SHP77 (cell line): ENCODE data around the gene CCDC148.

ENCODE experiments used
- DNase-seq, 2 experiments: peaks; one replicate each; lab custom pipeline; 2025; lab: John Stamatoyannopoulos, UW

Gene CCDC148

DNA sequence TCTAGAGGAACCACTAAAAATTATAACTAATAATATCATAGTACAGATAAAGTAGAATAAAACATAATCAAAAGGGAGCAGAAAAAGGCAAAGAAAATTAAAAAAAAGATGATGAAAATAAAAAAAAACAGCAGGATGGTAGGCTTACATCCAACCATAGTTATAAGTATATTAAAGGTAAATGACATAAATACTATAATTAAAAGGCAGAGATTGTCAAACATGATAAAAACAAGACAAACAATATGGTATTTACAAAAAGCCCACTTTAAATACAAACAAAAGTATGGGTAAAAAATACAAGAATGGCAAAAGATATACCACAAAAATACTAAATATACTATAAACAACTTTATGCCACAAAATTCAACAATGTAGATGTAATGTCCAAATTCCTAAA, 24.4 kb downstream of the CCDC148 start:
- no peak for DNase-seq

DNA sequence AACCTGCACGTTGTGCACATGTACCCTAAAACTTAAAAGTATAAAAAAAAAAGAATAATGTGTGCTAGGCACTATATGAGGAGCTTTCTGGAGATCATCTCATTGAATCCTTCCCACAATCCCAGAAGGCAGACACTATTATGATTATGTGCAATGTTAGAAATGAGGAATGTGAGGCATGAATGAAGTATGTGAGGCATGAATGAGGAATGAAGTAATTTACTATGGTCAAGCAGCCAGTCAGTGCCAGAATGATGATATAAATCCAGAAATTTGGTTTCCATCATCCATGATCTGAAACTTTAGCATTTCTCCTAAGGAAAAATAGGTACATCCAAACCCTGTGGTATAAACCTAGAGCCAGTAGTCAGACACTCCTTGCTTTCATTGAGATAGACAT, 42.0 kb downstream of the CCDC148 start:
- DNase-seq, result no peak

DNA sequence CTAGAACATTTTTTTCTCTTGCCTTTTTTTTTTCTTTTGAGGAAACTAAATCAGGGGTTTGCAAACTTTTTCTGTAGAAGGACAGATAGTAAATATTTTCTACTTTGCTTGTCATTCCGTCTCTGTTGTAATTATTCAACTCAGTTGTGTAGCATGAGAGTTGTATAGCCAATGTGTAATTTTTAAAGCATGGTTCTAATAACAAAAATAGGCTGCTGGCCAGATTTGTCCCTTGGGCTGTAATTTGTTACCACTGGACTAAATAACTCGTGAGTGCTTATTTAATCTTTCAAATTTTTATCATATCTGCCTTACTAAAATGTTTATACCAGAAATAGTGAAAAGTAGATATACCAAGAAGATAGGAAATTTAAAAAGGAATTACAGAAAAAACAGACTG, 43.0 kb downstream of the CCDC148 start:
- no peak for DNase-seq

DNA sequence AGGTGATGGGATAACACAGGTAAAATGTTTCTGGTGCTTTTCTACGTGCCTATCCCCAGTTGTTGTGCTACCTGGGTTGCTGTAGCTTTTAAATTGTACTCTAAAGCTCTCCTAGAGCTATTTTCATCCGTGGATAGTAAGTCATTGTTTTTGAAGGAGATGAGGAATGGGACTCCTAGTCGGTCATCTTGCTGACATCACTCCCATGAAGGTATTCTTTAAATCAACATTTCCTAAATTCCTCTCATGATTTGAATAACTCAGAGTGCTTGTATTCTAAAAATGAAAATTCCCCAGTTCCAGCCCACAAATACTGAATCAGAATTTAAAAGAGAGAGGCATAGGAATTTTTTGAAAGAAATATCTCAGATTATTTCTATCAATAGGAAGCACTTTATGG, 44.3 kb downstream of the CCDC148 start:
- no peak for DNase-seq

DNA sequence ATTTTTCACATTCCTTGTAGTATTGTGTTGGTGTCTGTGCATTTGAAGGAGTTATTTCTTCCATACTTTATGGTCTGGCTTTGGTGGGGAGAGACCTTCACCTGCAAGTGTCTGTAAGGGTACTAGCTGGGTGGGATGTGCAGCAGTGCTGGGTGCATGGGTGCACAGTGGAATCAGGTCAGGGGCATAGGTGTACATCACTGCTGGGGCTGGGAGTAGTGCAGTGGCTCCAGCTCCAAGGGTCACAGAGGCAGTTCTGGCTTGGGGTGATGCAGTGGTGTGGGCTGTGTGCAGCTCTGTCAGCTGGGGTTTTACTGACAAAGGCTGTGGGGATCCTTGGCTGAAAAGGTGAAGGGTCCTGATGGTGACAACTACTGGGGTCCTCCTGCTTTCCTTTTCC, 44.8 kb downstream of the CCDC148 start:
- DNase-seq, result no peak

DNA sequence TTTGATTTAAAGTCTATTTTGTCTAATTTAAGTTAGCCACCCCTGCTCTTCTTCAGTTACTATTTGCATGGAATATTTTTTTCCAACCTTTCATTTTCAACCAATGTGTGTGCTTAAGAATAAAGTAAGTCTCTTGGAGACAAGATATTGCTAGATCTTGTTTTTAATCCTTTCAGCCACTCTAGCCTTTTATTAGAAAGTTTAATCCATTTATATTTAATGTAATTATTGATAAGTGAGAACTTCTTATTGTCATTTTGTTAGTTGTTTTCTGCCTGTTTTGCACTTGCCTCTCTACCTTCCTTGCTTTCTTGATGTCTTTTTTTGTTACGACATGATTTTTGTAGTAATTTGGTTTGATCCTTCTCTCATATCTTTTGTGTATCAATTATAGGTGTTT, 46.4 kb downstream of the CCDC148 start:
- DNase-seq, result no peak

DNA sequence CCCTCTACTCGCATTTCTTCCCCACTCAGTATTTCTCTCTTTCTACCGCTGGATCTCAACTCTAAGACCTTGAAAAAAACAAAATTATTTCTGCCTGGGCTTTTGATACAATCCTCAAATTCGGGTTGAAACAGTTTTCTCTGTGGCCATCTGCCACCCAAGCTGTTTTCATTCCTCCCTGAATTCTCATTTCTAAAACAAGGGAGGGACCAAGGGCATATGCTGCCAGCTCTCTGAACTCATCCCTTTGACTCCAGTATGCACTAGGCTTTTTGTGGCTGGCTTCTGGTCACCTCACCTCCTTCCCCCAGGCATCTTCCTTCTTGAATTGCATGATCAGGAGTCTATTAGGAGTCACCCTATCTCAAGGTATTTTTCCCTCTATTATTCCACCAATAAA, 49.5 kb downstream of the CCDC148 start:
- no peak for DNase-seq

DNA sequence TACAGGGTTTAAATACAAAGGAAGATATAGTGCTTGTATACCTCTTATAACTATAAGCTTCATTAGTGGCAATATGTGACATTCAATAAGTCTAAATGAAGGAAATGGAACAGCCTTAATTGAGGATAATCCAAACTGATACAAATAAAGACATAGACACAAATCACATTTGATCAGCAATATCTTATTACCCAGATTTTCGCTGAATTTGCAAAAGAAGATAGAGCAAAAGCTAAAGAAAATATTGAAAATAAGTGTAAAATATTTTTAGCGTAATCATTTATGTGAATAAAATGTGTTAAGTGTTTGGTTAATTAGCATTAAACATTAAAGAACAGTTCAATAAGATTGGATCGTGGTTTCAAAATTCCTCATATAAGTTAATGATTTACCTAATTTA, 51.2 kb downstream of the CCDC148 start:
- no peak for DNase-seq

DNA sequence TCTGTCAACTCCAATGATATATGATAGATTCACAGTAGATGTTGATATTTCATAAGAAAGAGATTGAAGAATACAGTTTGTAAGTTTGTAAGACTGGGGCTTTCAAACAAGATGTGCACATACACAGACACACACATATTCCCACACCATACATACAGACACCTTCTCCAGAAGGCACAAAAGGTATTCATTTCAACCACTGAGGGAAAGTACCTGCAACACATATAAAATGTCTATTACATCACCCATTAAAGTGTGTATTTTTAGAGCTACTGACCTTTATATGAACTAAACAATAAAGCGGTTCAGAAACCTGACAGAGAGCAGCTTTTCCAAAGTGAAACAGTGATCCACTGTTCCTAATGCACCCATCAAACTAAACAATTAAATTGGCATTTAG, 53.3 kb downstream of the CCDC148 start:
- no peak for DNase-seq

DNA sequence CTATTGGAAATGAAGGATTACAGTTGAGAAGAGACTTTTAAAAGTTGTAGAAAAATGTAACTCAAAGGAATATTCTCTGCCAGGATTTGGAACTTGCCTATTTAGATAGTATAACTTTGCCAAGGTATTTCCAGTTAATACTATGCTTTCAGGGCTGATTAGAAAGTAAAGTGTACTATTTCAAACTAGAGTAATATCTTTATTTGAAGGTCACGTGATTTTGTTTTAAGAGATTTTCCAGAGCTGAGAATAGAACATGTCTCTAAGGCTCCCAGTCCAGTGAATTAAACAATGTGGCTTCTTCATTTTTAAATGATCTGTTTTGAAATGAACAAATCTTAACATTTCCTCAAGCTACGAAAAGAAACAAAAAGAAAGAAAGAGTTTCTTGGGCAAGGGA, 53.9 kb downstream of the CCDC148 start:
- DNase-seq, result no peak

DNA sequence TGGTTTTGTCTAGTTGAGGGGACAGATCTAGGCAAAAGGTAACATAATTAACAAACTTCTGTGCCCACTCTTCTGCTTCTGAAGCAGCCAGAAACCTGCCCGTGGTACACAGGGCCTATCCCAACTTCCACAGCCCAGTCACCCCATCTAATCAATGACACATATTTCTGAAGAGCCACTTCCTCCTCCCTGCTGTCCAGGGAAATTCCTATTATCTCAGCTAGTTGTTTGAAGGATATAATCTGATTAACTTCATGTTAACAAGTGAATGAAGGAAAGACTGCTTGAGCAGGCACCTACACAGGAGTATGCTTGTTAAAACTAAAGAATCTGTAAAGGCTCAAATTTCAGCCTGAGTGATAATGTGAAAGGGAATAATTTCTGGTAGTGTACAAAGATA, 61.4 kb downstream of the CCDC148 start:
- no peak for DNase-seq

DNA sequence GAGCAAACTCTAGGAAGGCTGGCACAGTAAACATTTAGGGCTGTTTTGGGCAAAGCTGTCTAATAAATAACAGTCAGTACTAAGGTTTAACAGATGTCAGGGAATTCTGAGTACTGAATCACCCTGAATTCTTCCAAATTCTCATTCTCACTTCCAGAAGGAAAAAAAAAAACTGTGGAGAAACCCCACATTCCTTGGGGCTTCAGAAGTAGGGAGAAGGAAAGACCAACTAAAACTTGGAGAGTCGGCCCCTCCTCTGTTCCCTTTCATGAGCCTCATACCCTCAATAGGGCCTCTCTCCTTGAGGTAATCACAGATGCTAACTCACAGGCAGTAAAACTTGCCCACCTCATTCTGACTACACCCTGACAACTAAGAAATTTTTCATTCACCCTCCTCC, 62.1 kb downstream of the CCDC148 start:
- DNase-seq, result no peak

DNA sequence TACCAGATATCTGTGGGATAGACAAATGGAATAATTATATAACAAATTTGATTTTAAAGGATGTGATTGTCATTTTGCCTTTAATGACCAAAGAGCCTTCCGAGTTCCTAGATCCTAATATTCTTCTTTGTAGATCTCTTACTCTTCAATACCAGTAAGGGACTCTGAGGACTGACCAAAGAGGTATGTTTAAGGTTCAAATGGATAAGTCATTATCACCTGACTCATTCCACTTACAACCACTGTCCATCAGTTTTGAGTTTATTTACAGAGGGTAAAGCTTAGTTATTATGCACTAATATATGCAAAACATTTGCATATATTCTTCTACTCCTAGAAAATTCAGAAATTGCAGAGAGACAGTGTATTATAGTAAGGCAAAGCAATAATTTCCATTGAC, 62.7 kb downstream of the CCDC148 start:
- DNase-seq, result no peak

DNA sequence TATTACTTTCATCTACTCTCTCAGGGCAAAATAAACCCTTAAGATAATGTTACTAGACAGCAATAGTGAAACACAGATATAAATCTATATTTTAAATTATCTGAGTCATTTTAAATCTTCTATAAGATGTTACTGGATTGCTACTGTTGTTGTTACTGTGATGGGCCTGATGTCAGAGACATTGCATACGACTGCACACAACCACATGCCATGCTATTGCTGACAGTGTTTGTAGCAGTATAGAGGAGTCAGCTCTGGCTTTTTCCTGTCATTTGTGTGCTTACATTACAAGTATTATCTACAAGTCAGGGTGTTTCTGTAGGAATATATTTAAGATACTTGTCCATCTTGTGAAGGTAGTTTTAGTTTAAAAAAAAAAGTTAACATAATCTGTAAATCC, 63.9 kb downstream of the CCDC148 start:
- DNase-seq, result no peak

DNA sequence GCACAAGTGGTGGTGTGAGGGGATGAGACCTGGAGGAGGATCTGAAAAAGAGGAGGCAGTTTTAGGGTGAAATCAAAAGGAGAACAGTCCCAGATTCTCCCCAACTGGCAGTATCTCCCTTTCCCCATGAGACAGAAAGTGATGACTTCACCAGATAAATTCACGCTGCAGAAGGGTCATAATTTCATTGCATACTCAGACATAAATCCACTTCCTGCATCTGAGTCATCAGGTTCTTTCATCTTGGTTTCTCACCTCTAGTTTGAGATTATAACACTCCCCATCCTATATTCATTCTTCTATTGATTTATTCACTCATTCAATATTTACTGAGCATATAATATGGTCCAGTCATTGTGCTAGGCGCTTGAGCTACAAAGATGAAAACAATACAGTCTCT, 64.7 kb downstream of the CCDC148 start:
- no peak for DNase-seq

DNA sequence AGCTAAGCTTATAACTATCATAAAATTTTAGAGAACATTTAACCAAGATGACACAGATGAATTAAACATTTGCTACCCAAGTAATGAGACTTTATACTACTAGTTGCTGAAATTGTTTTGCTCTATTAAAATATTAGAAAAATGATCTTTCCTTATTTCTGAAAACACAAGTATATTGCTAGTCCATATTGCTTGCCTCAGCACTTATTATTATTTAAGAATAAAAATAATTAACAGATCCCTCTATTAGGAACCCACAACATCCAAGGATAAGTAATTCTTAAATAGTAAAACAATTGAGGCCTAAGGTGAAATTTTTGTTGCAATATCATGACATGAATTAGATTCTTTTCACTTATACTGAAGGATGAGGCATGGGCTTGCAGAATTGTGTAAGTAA, 65.2 kb downstream of the CCDC148 start:
- no peak for DNase-seq

DNA sequence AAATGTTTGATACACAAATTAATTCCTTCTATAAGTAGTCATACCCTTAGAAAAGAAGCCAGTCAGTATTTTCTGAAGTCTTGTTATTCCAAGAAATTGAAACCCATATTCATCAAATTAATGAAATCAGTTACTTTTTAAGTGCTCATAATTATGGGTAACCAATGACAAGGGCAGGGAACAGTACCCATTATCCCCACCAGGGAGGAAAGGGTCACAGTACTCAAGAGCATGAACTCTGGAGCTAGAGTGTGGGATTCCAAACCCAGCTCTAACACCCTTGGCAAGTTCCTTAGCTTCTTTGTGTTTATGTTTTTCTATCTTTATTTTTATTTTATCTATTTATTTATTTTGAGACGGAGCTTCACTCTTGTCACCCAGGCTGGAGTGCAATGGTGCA, 68.4 kb downstream of the CCDC148 start:
- no peak for DNase-seq

DNA sequence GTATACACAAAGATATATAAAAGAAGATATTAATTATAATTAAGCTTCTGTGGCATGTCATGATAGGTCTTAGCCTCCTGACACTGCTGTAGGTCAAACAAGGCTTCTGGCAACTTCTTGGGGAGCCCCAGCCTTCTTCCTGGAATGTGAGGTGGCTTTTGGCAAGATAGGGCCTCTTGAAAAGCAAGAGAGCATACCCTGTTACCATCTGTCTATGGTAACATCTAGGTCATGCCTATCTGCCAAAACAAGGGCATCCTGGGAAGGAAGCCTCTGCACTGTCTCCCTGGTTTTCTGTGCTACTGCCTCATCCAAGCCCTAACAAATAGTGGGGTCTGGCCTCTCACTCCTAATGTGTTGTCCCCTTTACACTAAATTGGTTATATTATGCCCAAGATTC, 70.9 kb downstream of the CCDC148 start:
- DNase-seq, result no peak

DNA sequence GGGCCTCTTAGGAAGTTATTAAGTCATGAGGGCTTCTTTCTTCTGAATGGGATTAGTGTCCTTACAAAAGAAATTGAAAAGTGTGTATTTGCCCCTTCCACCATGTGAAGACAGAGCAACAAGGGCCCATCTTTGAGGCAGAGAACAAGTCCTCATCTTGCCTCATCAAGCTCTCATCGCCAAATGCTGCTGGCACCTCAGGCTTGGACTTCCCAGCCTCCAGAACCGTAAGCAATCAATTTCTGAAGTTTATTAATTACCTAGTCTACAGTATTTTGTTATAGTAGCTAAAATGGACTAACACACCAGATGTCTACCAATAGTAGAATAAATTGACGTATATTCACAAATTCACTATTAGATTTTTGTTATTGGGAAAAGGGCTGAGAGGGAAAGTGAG, 74.6 kb downstream of the CCDC148 start:
- DNase-seq, result no peak

DNA sequence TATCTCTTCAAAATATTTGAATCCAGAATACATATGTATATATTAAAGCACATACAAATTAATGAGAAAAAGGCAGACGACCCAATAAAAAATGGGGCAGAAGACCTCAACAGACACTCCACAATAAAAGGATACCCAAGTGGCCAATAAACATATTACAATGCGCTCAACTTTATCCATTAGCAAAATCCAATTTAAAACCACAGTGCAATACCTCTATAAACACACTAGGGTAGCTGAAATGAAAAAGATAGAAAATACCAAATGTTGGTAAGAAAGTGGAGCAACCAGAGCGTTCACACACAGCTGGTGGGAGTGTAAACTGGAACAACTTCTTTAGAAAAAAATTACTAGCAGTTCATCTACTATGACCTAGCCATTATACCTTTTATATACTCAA, 75.3 kb downstream of the CCDC148 start:
- no peak for DNase-seq

DNA sequence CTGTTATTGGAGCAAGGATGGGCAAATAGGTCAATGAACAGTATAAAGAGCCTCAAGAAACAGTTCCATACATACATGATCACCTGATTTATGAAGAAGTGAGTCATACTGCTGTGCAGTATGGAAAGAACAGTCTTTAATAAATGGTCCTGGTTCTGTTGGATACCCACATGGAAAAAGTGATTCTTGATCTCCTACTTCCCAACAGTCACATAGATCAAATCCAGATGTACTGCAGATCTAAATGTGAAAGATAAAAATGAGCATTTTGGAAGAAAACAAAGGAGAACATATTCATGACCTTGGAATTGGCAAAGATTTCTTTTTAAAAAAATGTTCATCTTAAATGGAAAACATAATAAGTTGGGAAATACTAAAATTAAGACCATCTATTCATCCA, 75.8 kb downstream of the CCDC148 start:
- no peak for DNase-seq

DNA sequence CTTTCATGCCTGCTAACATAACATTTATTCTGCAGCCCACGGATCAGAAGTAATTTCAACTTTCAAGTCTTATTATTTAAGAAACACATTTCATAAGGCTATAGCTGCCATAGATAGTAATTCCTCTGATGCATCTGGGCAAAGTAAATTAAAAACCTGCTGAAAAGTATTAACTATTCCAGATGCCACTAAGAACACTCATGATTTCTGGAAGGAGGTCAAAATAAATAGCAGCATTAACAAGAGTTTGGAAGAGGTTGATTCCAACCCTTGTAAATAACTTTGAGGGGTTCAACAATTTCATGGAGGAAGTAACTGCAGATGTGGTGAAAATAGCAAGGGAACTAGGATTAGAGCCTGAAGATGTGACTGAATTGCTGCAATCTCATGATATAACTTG, 77.6 kb downstream of the CCDC148 start:
- DNase-seq, result no peak

DNA sequence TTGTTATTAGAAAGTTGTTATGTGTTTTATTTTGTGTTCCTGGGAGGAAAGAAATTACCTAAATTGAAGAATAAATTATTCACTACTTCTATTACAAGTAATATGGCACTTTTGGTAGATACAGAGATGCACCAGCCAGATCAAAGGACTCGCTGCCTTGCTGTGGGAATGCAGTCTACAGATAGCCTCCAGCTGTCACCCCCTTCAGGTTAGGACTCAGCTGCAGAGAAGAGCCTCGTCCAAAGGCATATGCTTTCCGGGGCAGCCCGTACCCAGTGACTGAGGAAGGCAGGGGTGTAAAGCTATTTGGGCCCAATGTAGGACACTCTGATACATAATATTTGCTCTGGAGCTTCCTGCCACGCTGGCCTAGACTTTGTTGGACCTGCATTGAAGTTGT, 90.2 kb downstream of the CCDC148 start:
- DNase-seq, result no peak

DNA sequence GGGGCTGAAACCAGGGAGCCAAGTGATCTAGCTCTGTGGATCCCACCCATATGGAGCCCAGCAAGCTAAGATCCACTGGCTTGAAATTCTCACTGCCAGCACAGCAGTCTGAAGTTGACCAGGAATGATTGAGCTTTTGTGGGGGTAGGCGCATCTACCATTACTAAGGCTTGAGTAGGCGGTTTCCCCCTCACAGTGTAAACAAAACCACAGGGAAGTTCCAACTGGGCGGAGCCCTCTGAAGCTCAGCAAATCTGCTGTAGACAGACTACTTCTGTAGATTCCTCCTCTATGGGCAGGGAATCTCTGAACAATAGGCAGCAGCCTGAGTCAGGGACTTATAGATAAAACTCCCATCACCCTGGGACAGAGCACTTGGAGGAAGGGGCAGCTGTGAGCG, 96.7 kb downstream of the CCDC148 start:
- no peak for DNase-seq

DNA sequence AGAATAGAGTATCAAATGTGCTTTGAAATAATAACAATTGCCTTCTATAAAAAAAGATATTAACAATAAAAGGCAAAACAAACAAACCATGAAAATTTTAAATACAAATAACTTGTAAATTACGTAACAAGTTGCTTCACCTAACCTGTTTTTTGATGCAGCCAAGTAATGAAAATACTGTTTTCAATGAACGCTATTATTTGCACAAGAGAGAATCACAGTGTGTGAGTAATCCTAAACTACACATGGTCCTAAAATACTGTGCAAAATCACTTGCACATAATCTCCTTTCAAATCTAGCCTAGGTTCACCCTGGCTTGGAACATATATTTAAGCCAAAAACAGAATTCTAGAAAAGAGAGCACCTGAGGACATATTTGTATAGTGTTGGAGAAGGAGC, 98.9 kb downstream of the CCDC148 start:
- no peak for DNase-seq
